Measurements from ENCODE around the gene ZNF615.
"Not testable (repeated sequence)": the region's sequence is repeated elsewhere in the genome, so short reads cannot be mapped to it uniquely, and the experiment has no call there.

The ZNF615 gene

GRCh38 chr19:52007806-52008557 lies at the start of gene ZNF615:
TSS of gene ZNF615 (minus strand) at chr19:52008211. CDS start at chr19:52003711, 4,500 bp downstream.
- DNase-seq (ENCODE audit: low read depth), result peak; percentile 84

GRCh38 chr19:52056480-52056879 lies 48.5 kb upstream of the ZNF615 start:
- DNase-seq (ENCODE audit: low read depth), result not testable (repeated sequence)

GRCh38 chr19:52051736-52052135 lies 43.7 kb upstream of the ZNF615 start:
- DNase-seq (ENCODE audit: low read depth), result not testable (repeated sequence)

DNA sequence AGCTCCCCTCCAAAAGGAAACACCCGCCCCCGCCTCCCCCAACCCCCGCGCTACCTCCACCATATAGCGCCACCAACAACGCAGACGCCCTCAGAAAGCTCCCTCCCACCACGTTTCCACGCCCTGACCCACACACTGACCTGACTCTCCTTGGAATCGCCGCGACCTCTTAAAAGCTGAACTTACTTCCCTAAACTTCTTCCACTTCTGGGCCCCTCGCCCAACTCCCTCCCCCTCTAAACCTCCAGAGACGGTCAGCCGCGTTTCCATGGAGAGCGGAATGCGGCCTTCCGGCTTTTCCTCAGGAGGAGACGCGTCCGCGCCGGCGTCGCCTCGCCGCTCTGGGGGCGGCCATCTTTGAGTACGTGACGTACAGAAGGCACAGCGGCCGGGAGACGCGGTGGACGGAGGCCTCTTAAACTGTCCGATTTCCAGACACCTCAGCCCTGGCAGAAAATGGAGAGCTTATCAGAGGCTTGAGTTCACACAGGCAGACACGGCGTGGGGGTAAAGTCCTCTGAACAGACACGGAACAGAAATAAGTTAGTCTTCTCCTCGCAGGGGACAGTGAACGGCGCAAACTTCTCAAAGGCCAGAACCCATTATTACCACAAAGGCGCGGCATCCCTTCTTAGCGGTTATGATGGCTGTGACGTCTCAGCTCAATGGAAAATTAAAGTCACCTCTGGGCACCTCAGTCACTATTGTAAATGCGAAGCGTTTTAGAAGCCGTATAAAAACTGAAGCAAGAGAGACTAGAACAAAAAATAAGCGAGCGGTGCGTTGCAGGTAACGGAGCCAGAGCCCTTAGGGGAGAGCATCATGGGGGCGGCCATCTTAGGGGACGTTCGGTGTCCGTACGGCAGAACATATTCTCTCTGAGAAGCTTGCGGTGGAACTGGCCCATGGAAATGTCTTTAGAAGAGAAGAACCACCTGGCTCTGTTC lies 40.8 kb upstream of the ZNF615 start, which contains the start of gene ZNF432:
ZNF432 (minus strand) TSS at position 284 of the 947 bp plus-strand sequence. CDS start 1,970 bp downstream, outside the sequence.
- DNase-seq (ENCODE audit: low read depth), result peak; percentile 94

GRCh38 chr19:52039169-52039568 lies 31.2 kb upstream of the ZNF615 start:
- no peak for DNase-seq (ENCODE audit: low read depth)

DNA sequence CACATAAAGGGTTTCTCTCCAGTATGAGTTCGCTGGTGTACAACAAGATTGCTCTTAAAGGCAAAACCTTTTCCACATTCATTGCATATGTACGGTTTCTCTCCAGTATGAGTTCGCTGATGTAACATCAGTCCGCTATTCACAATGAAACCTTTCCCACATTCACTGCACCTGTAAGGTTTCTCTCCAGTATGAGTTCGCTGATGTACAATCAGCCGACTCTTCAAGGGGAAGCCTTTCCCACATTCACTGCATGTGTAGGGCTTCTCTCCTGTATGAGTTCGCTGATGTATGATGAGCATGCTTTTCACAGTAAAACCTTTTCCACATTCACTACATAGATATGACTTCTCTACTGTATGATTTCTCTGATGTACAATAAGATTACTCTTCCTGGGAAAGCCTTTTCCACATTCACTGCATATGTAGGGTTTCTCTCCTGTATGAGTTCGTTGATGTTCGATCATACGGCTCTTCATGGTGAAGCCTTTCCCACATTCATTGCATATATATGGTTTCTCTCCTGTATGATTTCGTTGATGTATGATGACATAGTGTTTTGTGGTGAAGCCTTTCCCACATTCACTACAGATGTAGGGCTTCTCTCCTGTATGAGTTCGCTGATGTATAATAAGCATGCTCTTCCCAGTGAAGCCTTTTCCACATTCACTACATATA lies 26.2 kb upstream of the ZNF615 start:
- DNase-seq (ENCODE audit: low read depth), result peak; percentile 23

DNA sequence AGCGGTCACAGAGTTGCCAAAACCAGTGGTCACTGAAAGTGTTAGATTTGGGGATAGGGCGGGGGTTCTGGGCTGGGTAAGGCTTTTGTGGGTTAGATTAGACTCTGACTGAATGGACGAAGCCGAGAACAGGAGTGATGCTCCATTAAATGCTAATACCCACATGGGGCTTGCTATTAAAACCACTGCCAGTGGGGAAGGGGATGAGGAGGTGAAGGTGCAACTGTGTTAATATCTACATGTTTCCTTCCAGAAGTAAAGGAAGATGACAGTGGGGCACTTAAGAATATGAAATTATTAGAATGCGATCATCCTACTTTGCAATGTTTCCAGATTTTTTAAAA lies 20.7 kb upstream of the ZNF615 start:
- DNase-seq (ENCODE audit: low read depth), result no peak

- DNase-seq (ENCODE audit: low read depth), result peak; percentile 91
Measured at GRCh38 chr19:52028027-52028779, 20.2 kb upstream of the ZNF615 start, which contains the start of gene ZNF614. TSS of gene ZNF614 (minus strand) at chr19:52028379. CDS start at chr19:52025745, 2,634 bp downstream.

- DNase-seq (ENCODE audit: low read depth), result not testable (repeated sequence)
Measured at GRCh38 chr19:52026255-52026990, 18.4 kb upstream of the ZNF615 start.

- not testable (repeated sequence) for DNase-seq (ENCODE audit: low read depth)
Measured at GRCh38 chr19:52024478-52024877, 16.5 kb upstream of the ZNF615 start.

DNA sequence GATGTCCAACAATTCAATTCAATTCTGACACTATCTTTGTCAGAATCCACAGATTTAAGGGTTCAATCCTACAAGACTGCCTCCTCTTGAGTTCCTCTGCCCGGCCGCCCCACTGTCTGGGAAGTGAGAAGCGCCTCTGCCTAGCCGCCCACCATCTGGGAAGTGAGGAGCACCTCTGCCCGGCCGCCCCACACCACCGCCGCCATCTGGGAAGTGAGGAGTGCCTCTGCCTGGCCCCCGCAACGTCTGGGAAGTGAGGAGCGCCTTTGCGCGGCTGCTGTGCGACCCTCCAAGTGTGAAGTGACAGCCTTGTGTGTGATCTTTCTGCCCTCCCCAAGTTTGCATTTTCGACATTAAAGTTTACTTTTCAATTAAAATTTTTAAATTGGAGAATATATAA lies 14.2 kb upstream of the ZNF615 start:
- no peak for DNase-seq (ENCODE audit: low read depth)

DNA sequence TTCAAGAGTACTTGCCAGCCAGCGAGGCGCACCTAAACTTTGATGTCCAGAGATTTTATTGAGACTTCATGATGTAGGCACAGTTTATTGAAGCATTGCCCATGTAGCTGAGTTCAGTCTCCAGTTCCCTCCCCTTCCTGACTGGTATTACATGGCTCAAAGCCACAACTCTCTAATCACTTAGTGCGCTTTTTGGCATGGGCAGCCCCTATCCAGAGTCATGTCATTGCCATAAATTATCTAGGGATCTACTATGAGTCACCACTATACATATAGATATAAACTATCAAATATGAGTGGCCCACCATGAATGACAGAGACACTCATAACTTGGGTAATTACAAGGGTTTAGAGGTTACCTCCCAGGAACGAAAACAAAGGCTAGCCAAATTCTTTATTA lies 12.5 kb upstream of the ZNF615 start:
- no peak for DNase-seq (ENCODE audit: low read depth)

DNA sequence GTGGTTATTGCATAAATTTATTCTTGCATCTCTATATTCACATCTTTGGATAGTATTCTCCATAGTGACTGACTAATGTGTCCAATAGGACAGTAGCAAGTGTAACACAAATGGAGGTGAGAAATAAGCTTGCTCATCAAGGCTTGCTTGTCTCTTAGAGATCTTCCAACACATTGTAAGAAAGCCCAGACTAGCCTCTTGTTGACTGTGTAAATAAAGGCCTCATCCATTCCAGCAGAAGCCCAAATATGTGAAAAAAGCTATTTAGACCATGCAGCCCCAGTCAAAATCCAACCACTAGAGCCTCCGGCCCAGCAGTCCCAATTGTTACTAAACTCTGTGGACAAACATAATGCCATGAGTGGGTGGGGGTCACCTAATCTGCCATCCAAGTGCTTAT lies 2.7 kb upstream of the ZNF615 start:
- DNase-seq (ENCODE audit: low read depth), result no peak

- DNase-seq (ENCODE audit: low read depth), result no peak
Measured at GRCh38 chr19:52007451-52007805, 583 bp downstream of the ZNF615 start.

GRCh38 chr19:51994048-51994644 lies 13.9 kb downstream of the ZNF615 start:
- no peak for DNase-seq (ENCODE audit: low read depth)

DNA sequence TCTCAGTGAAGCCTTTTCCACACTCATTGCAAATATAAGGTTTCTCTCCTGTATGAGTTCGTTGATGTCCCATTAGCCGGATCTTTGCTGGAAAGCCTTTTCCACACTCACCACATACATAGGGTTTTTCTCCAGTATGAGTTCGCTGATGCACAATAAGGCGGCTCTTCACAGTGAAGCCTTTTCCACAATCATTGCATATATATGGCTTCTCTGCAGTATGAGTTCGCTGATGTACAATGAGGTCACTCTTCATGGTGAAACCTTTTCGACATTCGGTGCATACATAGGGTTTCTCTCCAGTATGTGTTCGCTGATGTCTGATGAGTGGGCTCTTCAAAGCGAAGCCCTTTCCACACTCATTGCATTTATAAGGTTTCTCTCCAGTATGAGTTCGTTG lies 14.6 kb downstream of the ZNF615 start:
- no peak for DNase-seq (ENCODE audit: low read depth)

- DNase-seq (ENCODE audit: low read depth), result peak; percentile 99
Measured at GRCh38 chr19:51986309-51987291, 21.4 kb downstream of the ZNF615 start, which contains the start of gene ZNF350. TSS of gene ZNF350 (minus strand) at chr19:51986840. CDS start at chr19:51974360, 12,480 bp downstream.

DNA sequence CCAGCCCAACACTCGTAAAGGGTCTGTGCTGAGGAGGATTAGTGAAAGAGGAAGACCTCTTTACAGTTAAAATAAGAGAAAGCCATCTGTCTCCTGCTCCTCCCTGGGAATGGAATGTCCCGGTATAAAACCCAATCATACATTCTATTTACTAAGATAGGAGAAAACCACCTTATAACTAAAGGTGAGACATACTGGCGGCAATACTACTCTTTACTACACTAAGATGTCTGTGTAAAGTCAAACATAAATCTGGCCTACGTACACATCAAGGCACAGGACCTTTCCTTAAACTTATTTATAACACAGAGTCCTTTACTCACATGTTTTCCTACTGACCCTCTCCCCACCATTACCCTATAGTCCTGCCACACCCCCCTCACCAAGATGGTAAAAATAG lies 24.6 kb downstream of the ZNF615 start:
- DNase-seq (ENCODE audit: low read depth), result no peak

DNA sequence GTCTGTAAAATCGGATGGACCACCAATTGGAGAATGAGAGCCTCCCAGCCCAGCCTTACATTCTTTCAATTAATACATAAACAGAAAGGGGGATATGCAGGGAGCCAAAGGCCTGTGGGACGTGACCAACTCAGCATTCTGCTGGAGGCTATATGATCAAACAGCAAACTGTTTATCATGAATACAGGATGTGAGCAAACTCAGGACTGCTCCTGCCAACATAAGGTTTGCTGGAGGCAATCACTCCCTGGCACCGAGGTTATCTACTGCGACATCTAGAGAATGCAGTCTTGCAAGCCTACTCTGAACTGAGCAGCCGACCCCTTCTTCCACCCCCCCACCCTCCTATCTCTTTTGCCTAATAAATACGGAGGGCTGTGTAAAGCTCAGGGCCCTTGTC lies 27.1 kb downstream of the ZNF615 start:
- not testable (repeated sequence) for DNase-seq (ENCODE audit: low read depth)

Data from iris pigment epithelial cell (primary cell).